ENCODE measurements around the gene ARHGAP25.

DNA sequence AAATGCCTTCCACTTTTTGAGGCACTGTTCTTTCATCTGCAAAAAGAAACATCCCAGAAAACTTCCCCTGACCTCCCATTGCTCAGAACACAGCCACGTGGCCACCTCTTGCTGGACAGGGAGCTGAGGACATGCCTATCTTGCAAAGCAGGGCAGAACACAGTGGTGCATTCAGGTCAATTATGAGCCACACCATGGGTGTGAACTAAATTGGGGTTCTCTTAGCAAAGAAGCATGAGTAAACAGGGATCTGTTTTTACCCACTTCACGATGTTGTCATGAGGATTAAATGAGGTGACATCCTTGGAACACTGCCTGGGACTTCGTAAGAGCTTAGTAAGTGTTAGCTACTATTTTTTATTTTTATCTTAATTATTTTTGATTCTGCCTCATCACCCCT, 111.5 kb downstream of the ARHGAP25 start:
- TF ChIP-seq YY1 (IDR thresholded peaks at IDR 0.05) (no peak), RXRA (IDR thresholded peaks at IDR 0.05) (no peak), JUND (IDR thresholded peaks at IDR 0.05) (no peak), TAF1 (conservative IDR thresholded peaks at IDR 0.05) (no peak), SP1 (IDR thresholded peaks at IDR 0.05) (no peak), GABPA (IDR thresholded peaks at IDR 0.05 in 1 of 2, conservative IDR thresholded peaks at IDR 0.05 in 1 of 2) (no peak), FOXA1 (IDR thresholded peaks at IDR 0.05) (no peak)
- TF ChIP-seq, protein P1, sequence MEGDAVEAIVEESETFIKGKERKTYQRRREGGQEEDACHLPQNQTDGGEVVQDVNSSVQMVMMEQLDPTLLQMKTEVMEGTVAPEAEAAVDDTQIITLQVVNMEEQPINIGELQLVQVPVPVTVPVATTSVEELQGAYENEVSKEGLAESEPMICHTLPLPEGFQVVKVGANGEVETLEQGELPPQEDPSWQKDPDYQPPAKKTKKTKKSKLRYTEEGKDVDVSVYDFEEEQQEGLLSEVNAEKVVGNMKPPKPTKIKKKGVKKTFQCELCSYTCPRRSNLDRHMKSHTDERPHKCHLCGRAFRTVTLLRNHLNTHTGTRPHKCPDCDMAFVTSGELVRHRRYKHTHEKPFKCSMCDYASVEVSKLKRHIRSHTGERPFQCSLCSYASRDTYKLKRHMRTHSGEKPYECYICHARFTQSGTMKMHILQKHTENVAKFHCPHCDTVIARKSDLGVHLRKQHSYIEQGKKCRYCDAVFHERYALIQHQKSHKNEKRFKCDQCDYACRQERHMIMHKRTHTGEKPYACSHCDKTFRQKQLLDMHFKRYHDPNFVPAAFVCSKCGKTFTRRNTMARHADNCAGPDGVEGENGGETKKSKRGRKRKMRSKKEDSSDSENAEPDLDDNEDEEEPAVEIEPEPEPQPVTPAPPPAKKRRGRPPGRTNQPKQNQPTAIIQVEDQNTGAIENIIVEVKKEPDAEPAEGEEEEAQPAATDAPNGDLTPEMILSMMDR (IDR thresholded peaks at IDR 0.05; ENCODE audit: low read depth, low read length, missing input control): no peak
- TF ChIP-seq, protein P2, sequence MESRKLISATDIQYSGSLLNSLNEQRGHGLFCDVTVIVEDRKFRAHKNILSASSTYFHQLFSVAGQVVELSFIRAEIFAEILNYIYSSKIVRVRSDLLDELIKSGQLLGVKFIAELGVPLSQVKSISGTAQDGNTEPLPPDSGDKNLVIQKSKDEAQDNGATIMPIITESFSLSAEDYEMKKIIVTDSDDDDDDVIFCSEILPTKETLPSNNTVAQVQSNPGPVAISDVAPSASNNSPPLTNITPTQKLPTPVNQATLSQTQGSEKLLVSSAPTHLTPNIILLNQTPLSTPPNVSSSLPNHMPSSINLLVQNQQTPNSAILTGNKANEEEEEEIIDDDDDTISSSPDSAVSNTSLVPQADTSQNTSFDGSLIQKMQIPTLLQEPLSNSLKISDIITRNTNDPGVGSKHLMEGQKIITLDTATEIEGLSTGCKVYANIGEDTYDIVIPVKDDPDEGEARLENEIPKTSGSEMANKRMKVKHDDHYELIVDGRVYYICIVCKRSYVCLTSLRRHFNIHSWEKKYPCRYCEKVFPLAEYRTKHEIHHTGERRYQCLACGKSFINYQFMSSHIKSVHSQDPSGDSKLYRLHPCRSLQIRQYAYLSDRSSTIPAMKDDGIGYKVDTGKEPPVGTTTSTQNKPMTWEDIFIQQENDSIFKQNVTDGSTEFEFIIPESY (IDR thresholded peaks at IDR 0.05): no peak
- TF ChIP-seq, protein P3, sequence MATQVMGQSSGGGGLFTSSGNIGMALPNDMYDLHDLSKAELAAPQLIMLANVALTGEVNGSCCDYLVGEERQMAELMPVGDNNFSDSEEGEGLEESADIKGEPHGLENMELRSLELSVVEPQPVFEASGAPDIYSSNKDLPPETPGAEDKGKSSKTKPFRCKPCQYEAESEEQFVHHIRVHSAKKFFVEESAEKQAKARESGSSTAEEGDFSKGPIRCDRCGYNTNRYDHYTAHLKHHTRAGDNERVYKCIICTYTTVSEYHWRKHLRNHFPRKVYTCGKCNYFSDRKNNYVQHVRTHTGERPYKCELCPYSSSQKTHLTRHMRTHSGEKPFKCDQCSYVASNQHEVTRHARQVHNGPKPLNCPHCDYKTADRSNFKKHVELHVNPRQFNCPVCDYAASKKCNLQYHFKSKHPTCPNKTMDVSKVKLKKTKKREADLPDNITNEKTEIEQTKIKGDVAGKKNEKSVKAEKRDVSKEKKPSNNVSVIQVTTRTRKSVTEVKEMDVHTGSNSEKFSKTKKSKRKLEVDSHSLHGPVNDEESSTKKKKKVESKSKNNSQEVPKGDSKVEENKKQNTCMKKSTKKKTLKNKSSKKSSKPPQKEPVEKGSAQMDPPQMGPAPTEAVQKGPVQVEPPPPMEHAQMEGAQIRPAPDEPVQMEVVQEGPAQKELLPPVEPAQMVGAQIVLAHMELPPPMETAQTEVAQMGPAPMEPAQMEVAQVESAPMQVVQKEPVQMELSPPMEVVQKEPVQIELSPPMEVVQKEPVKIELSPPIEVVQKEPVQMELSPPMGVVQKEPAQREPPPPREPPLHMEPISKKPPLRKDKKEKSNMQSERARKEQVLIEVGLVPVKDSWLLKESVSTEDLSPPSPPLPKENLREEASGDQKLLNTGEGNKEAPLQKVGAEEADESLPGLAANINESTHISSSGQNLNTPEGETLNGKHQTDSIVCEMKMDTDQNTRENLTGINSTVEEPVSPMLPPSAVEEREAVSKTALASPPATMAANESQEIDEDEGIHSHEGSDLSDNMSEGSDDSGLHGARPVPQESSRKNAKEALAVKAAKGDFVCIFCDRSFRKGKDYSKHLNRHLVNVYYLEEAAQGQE (IDR thresholded peaks at IDR 0.05): no peak
- TF ChIP-seq, protein P4, sequence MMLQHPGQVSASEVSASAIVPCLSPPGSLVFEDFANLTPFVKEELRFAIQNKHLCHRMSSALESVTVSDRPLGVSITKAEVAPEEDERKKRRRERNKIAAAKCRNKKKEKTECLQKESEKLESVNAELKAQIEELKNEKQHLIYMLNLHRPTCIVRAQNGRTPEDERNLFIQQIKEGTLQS (IDR thresholded peaks at IDR 0.05): no peak
